SK-N-SH (cell line): Measurements from ENCODE around the gene ARMC3. TPM values are rescaled to one million over a fixed set of nuclear protein-coding genes. Genes with fewer than 3 reads are reported as not detected.

ENCODE experiments used
- CTCF ChIA-PET: fragments of 300-600, 350-600 bp; formaldehyde crosslinking; extraction: SDS; loops from one replicate; lab custom pipeline; 2021; lab: Yijun Ruan, JAX
- POLR2A ChIA-PET: fragments of 350-600 bp; sonication (Branson Sonifier 250); formaldehyde crosslinking; extraction: SDS; loops from one replicate; lab custom pipeline; 2020; ENCODE audit warnings: antibody characterized with exemption, inconsistent platforms; lab: Yijun Ruan, JAX
- DNase-seq: peaks from one replicate; pipeline ENCODE4 v3.0.0; 2012
- H2AFZ ChIP-seq: fragments of 200-600 bp; sonication (generic); 2 replicates; pipeline ENCODE4 v1.8.1; 2016; ENCODE audit warnings: antibody characterized with exemption, mild to moderate bottlenecking, low read depth
- H3F3A ChIP-seq: fragments of 200-600 bp; sonication (generic); replicated peaks from 2 replicates; pipeline ENCODE3; 2016; ENCODE audit warnings: antibody characterized with exemption, mild to moderate bottlenecking; ENCODE audit not compliant: insufficient read depth
- H3K27ac ChIP-seq, 2 experiments: fragments of 200-500 bp in 1 of 2; fragments of 200-600 bp in 1 of 2; sonication (Bioruptor generic) in 1 of 2; sonication (generic), shearing (Covaris generic) in 1 of 2; 2 replicates each; pipeline versions ENCODE4 v1.5.1 to v1.6.1; 2014 to 2016; ENCODE audit warnings: low read depth in 2 of 2, inconsistent platforms in 1 of 2, low read length in 1 of 2, mild to moderate bottlenecking in 1 of 2, mixed read lengths in 1 of 2
- H3K27me3 ChIP-seq: fragments of 200-600 bp; sonication (generic), shearing (Covaris generic); 2 replicates; pipeline ENCODE4 v1.6.1; 2016; ENCODE audit warnings: mixed run types; ENCODE audit not compliant: insufficient read depth
- H3K36me3 ChIP-seq, 2 experiments: fragments of 200-500 bp in 1 of 2; fragments of 200-600 bp in 1 of 2; sonication (Bioruptor generic) in 1 of 2; sonication (generic) in 1 of 2; replicated peaks in 1 of 2; 2 replicates each; pipeline versions ENCODE3 to v1.5.1; 2014 to 2016; ENCODE audit warnings: low read length in 1 of 2, mild to moderate bottlenecking in 1 of 2; ENCODE audit not compliant: insufficient read depth in 2 of 2, control insufficient read depth in 1 of 2
- H3K4me1 ChIP-seq, 2 experiments: fragments of 200-500 bp in 1 of 2; fragments of 200-600 bp in 1 of 2; sonication (Bioruptor generic) in 1 of 2; sonication (generic), shearing (Covaris generic) in 1 of 2; 2 replicates each; pipeline versions ENCODE4 v1.5.1 to v1.6.1; 2014 to 2016; ENCODE audit warnings: low read depth in 1 of 2, low read length in 1 of 2, mixed run types in 1 of 2; ENCODE audit not compliant: insufficient read depth in 2 of 2, control insufficient read depth in 1 of 2
- H3K4me2 ChIP-seq: fragments of 200-600 bp; sonication (generic), shearing (Covaris generic); 2 replicates; pipeline ENCODE4 v1.6.1; 2017; ENCODE audit warnings: mixed run types
- H3K4me3 ChIP-seq, 2 experiments: fragments of 200-500 bp in 1 of 2; fragments of 200-600 bp in 1 of 2; sonication (Bioruptor generic) in 1 of 2; sonication (generic), shearing (Covaris generic) in 1 of 2; 2 replicates each; pipeline versions ENCODE4 v1.5.1 to v1.8.1; 2014 to 2016; ENCODE audit warnings: low read depth in 2 of 2, inconsistent platforms in 1 of 2, low read length in 1 of 2, mild to moderate bottlenecking in 1 of 2, mixed read lengths in 1 of 2, moderate library complexity in 1 of 2
- H3K79me2 ChIP-seq: fragments of 200-600 bp; sonication (generic); 2 replicates; pipeline ENCODE4 v1.8.1; 2017; ENCODE audit warnings: mild to moderate bottlenecking; ENCODE audit not compliant: insufficient read depth
- H3K9ac ChIP-seq: fragments of 200-600 bp; sonication (generic); 2 replicates; pipeline ENCODE4 v1.6.1; 2017; ENCODE audit warnings: mixed run types
- H3K9me2 ChIP-seq: fragments of 200-600 bp; sonication (generic); 2 replicates; pipeline ENCODE4 v1.6.1; 2017; ENCODE audit warnings: mixed run types
- H3K9me3 ChIP-seq: fragments of 200-600 bp; sonication (generic); 2 replicates; pipeline ENCODE4 v1.6.1; 2017; ENCODE audit warnings: mixed run types, mild to moderate bottlenecking, moderate library complexity
- H4K20me1 ChIP-seq: fragments of 200-600 bp; sonication (generic); 2 replicates; pipeline ENCODE4 v1.6.1; 2017; ENCODE audit warnings: mild to moderate bottlenecking, mixed run types; ENCODE audit not compliant: insufficient read depth
- CTCF ChIP-seq: fragments of 200-600 bp; sonication (generic); IDR thresholded peaks from 2 replicates; pipeline ENCODE4 v1.6.1; 2017; ENCODE audit warnings: antibody characterized with exemption, mild to moderate bottlenecking, moderate library complexity
- ELF1 ChIP-seq: IDR thresholded peaks from 2 replicates; pipeline ENCODE4 v1.4.0; 2012
- EP300 ChIP-seq, 2 experiments: IDR thresholded peaks; 2 replicates each; pipeline versions ENCODE4 v1.4.0 to v1.6.1; 2012; ENCODE audit warnings: borderline replicate concordance in 1 of 2, low read depth in 1 of 2, low read length in 1 of 2
- FOSL2 ChIP-seq: IDR thresholded peaks from 2 replicates; pipeline ENCODE4 v1.4.0; 2012; ENCODE audit warnings: low read depth, mild to moderate bottlenecking, moderate library complexity, borderline replicate concordance
- FOXJ3 ChIP-seq: sonication (generic); formaldehyde crosslinking; IDR thresholded peaks from 2 replicates; pipeline ENCODE4 v1.5.1; 2020; ENCODE audit warnings: mild to moderate bottlenecking, missing genetic modification reagents
- FOXM1 ChIP-seq: IDR thresholded peaks from 2 replicates; pipeline ENCODE4 v1.4.0; 2012; ENCODE audit warnings: low read depth, mild to moderate bottlenecking
- GATA2 ChIP-seq: sonication (generic); formaldehyde crosslinking; IDR thresholded peaks from 2 replicates; pipeline ENCODE4 v1.5.0; 2020; ENCODE audit warnings: mild to moderate bottlenecking, missing genetic modification reagents
- IRF3 ChIP-seq: fragments of 150-350 bp; IDR thresholded peaks from 2 replicates; pipeline ENCODE4 v1.6.1; 2016; ENCODE audit warnings: mild to moderate bottlenecking, low read depth, low read length
- JUND ChIP-seq: IDR thresholded peaks from 2 replicates; pipeline ENCODE4 v1.4.0; 2012
- MEF2A ChIP-seq: IDR thresholded peaks from 2 replicates; pipeline ENCODE4 v1.4.0; 2012; ENCODE audit warnings: low read depth, borderline replicate concordance
- NRF1 ChIP-seq: IDR thresholded peaks from 2 replicates; pipeline ENCODE4 v1.6.1; 2012; ENCODE audit warnings: low read depth, mild to moderate bottlenecking, low read length
- PBX3 ChIP-seq: IDR thresholded peaks from 2 replicates; pipeline ENCODE4; 2012
- RAD21 ChIP-seq: IDR thresholded peaks from 2 replicates; pipeline ENCODE4 v1.6.1; 2012; ENCODE audit warnings: mild to moderate bottlenecking, low read length
- RCOR1 ChIP-seq: fragments of 150-350 bp; IDR thresholded peaks from 2 replicates; pipeline ENCODE4 v1.6.1; 2017; ENCODE audit warnings: antibody characterized with exemption, low read length
- RFX5 ChIP-seq: IDR thresholded peaks from 2 replicates; pipeline ENCODE4 v1.6.1; 2012; ENCODE audit warnings: mild to moderate bottlenecking, improper control_type of control experiment, low read length
- RXRA ChIP-seq: IDR thresholded peaks from 2 replicates; pipeline ENCODE4 v1.4.0; 2012; ENCODE audit warnings: low read depth, mild to moderate bottlenecking, borderline replicate concordance
- TCF12 ChIP-seq: IDR thresholded peaks from 2 replicates; pipeline ENCODE4 v1.4.0; 2012
- USF2 ChIP-seq: fragments of 150-350 bp; IDR thresholded peaks from 2 replicates; pipeline ENCODE4 v1.6.1; 2017; ENCODE audit warnings: antibody characterized with exemption, low read length, low read depth, borderline replicate concordance
- WGBS: methylation state at CpG from one replicate; pipeline ENCODE4 v1.1.6; 2017; ENCODE audit warnings: low lambda C conversion rate; 5-methylcytosine and 5-hydroxymethylcytosine counted together
- polyA plus RNA-seq, 3 experiments: library from polyadenylated mRNA; depleted of rRNA; stranded (reverse); fragments of >200 nt; gene quantifications; 2 replicates each; pipeline ENCODE4 v1.2.3, GENCODE V29; 2012

The ARMC3 gene
- polyA plus RNA-seq, 1 of the 3 experiments (the other 2 are of a cell fraction): not detected

- TF ChIP-seq GATA2 (CRISPR knock-in tag) (no peak), JUND (no peak), TCF12 (no peak), RCOR1 (no peak), IRF3 (no peak), ELF1 (no peak), RAD21 (no peak), RFX5 (no peak), RXRA (no peak), FOSL2 (no peak), FOXJ3 (CRISPR knock-in tag) (no peak), EP300 (IDR thresholded peaks at IDR 0.05; ENCODE audit: borderline replicate concordance in 1 of 2, low read depth in 1 of 2, low read length in 1 of 2) (no peak), FOXM1 (no peak), CTCF (no peak), USF2 (no peak), NRF1 (no peak)
- Histone ChIP-seq H3K36me3 (no peaks in the 10 kb centered on the region), H4K20me1 (no peaks in the 10 kb centered on the region), H3K27me3 (no peaks in the 10 kb centered on the region; the same call in 1 of the 2 replicates), H3K4me3 (no peak overlapping the region), H3K9ac (no peak overlapping the region), H3K9me3 (no peaks in the 10 kb centered on the region), H3F3A (no peaks in the 10 kb centered on the region), H2AFZ (no peak overlapping the region), H3K9me2 (no peaks in the 10 kb centered on the region), H3K27ac (no peak overlapping the region), H3K4me1 (no peaks in the 10 kb centered on the region; a peak in 2 of 4 replicates), H3K4me2 (no peak overlapping the region), H3K79me2 (no peaks in the 10 kb centered on the region)
- WGBS: 57% methylated on average over 5 of the region's 5 CpGs
- ChIA-PET CTCF (interaction anchor here (1.2 to 1.4 kb wide), 2 partner anchors 8 to 13 kb away, joined by 3 read pairs; no protein-coding TSS in a partner anchor), POLR2A (no interaction called here)
- DNase-seq: no peak
Observed at GRCh38 chr10:22993314-22993713, 65.5 kb downstream of the ARMC3 start.

GRCh38 chr10:22997096-22997495 is 69.2 kb downstream of the ARMC3 start:
- Histone ChIP-seq H3K4me2 (no peak overlapping the region), H3F3A (no peaks in the 10 kb centered on the region), H3K79me2 (no peaks in the 10 kb centered on the region), H3K9me3 (no peaks in the 10 kb centered on the region), H3K9me2 (no peaks in the 10 kb centered on the region), H3K27me3 (no peaks in the 10 kb centered on the region; the same call in 1 of the 2 replicates), H3K27ac (no peak overlapping the region), H4K20me1 (no peaks in the 10 kb centered on the region), H3K4me3 (no peak overlapping the region), H3K4me1 (no peaks in the 10 kb centered on the region; a peak in 1 of 4 replicates), H3K9ac (no peak overlapping the region), H3K36me3 (no peaks in the 10 kb centered on the region), H2AFZ (no peak overlapping the region)
- WGBS: 64% methylated on average over 2 of the region's 2 CpGs
- ChIA-PET CTCF (interaction anchor here (2.4 kb wide), 1 partner anchor 8 kb away, joined by 11 read pairs; no protein-coding TSS in a partner anchor), POLR2A (no interaction called here)
- peak; percentile 24 for DNase-seq
- TF ChIP-seq EP300 (IDR thresholded peaks at IDR 0.05; ENCODE audit: borderline replicate concordance in 1 of 2, low read depth in 1 of 2, low read length in 1 of 2): no peak
- no peak for TF ChIP-seq MEF2A
- TF ChIP-seq FOXM1: no peak
- TF ChIP-seq FOXJ3 (CRISPR knock-in tag): no peak
- TF ChIP-seq RFX5: no peak
- TF ChIP-seq RCOR1: no peak
- no peak for TF ChIP-seq GATA2 (CRISPR knock-in tag)
- no peak for TF ChIP-seq PBX3
- TF ChIP-seq USF2: no peak
- no peak for TF ChIP-seq IRF3
